K562 (cell line): ENCODE measurements around the gene KCNK7. TPM values are rescaled to one million over a fixed set of nuclear protein-coding genes. Genes with fewer than 3 reads are reported as not detected.

ENCODE experiments used
- ATAC-seq: fragments of 200-7000 bp; cut with Tn5 transposase; 3 replicates; pipeline ENCODE4 v1.9.1; 2020; ENCODE audit warnings: moderate library complexity
- BruUV-seq: library from RNA; stranded (reverse); fragments of 400-500 nt; replicated peaks from 2 replicates; lab custom pipeline; 2021; lab: Mats Ljungman, UMichigan
- CTCF ChIA-PET: fragments of 300-600 bp; formaldehyde crosslinking; extraction: SDS; loops from one replicate; lab custom pipeline; 2021; ENCODE audit warnings: low intra/inter-chr PET ratio; lab: Yijun Ruan, JAX
- POLR2A ChIA-PET: fragments of 300-600, 350-650 bp; sonication (Branson Sonifier 250); formaldehyde crosslinking; extraction: SDS; loops from one replicate; lab custom pipeline; 2021; ENCODE audit warnings: antibody characterized with exemption, inconsistent platforms; lab: Yijun Ruan, JAX
- DNase-seq, 4 experiments: peaks; one replicate each; pipeline versions ENCODE4 v3.0.0 to v3.0.0-alpha.2; 2011 to 2018; ENCODE audit warnings: low spot score in 3 of 4, mixed read lengths in 3 of 4; ENCODE audit errors: extremely low read depth in 1 of 4
- FAIRE-seq: peaks from 2 replicates; lab custom pipeline; 2011; peaks lifted over from hg19 to GRCh38; lab: Jason Lieb, UNC
- H2AFZ ChIP-seq: 2 replicates; pipeline ENCODE4 v1.6.0; 2011; ENCODE audit warnings: low read depth, low read length, control low read depth, inconsistent platforms
- H3K27ac ChIP-seq: fragments of 200-600 bp; 3 replicates; pipeline ENCODE4 v1.8.0; 2011; ENCODE audit warnings: low read depth, mild to moderate bottlenecking, control low read depth, inconsistent platforms, low read length, moderate library complexity, mixed read lengths; ENCODE audit errors: extremely low read depth
- H3K27me3 ChIP-seq, 2 experiments: fragments of 300-600 bp in 1 of 2; 2 replicates in 1 of 2; 3 replicates in 1 of 2; pipeline versions ENCODE4 v1.6.0 to v1.8.0; 2011; ENCODE audit warnings: inconsistent platforms in 2 of 2, low read length in 2 of 2, mild to moderate bottlenecking in 1 of 2, mixed read lengths in 1 of 2, moderate library complexity in 1 of 2; ENCODE audit not compliant: control insufficient read depth in 2 of 2, insufficient read depth in 2 of 2
- H3K36me3 ChIP-seq: fragments of 300-600 bp; 3 replicates; pipeline ENCODE4 v1.8.0; 2011; ENCODE audit warnings: mild to moderate bottlenecking, low read length, inconsistent platforms; ENCODE audit not compliant: control insufficient read depth, insufficient read depth
- H3K4me1 ChIP-seq, 2 experiments: fragments of 200-600 bp in 1 of 2; replicated peaks in 1 of 2; 2 replicates in 1 of 2; 3 replicates in 1 of 2; pipeline versions ENCODE4 v1.5.1 to v1.8.0; 2011; ENCODE audit warnings: inconsistent platforms in 2 of 2, low read length in 2 of 2, mild to moderate bottlenecking in 1 of 2, mixed read lengths in 1 of 2, moderate library complexity in 1 of 2; ENCODE audit not compliant: control insufficient read depth in 2 of 2, insufficient read depth in 2 of 2
- H3K4me2 ChIP-seq: 2 replicates; pipeline ENCODE4 v1.6.1; 2011; ENCODE audit warnings: low read length, control low read depth, inconsistent platforms, mixed read lengths; ENCODE audit not compliant: insufficient read depth
- H3K4me3 ChIP-seq: fragments of 200-600 bp; sonication (generic), shearing (Covaris generic); 2 replicates; pipeline ENCODE4 v1.5.1; 2016; ENCODE audit warnings: control low read depth, inconsistent platforms
- H3K79me2 ChIP-seq: fragments of 200-600 bp; 3 replicates; pipeline ENCODE4 v1.8.0; 2011; ENCODE audit warnings: low read length, inconsistent platforms; ENCODE audit not compliant: control insufficient read depth, insufficient read depth
- H3K9ac ChIP-seq, 2 experiments: 2 replicates each; pipeline versions ENCODE4 v1.6.0 to v1.6.1; 2011; ENCODE audit warnings: low read depth in 2 of 2, low read length in 2 of 2, control low read depth in 1 of 2, inconsistent platforms in 1 of 2, mild to moderate bottlenecking in 1 of 2, mixed read lengths in 1 of 2; ENCODE audit not compliant: insufficient read depth in 1 of 2
- H3K9me1 ChIP-seq: one replicate; pipeline ENCODE4 v1.6.0; 2011; ENCODE audit warnings: inconsistent platforms, mild to moderate bottlenecking, low read length, moderate library complexity; ENCODE audit not compliant: control insufficient read depth, insufficient read depth
- H3K9me3 ChIP-seq: replicated peaks from 2 replicates; pipeline ENCODE4 v1.5.1; 2011; ENCODE audit warnings: low read depth, low read length, inconsistent platforms; ENCODE audit not compliant: control insufficient read depth, insufficient read depth
- H4K20me1 ChIP-seq: replicated peaks from 2 replicates; pipeline ENCODE4 v1.6.1; 2011; ENCODE audit warnings: low read length, inconsistent platforms, mixed read lengths; ENCODE audit not compliant: control insufficient read depth, insufficient read depth
- BRCA1 ChIP-seq, 2 experiments: fragments of 450-650 bp in 1 of 2; sonication (generic) in 1 of 2; formaldehyde crosslinking in 1 of 2; IDR thresholded peaks; 2 replicates each; pipeline versions ENCODE4 v1.5.0 to v1.6.1; 2017 to 2020; ENCODE audit warnings: mild to moderate bottlenecking in 1 of 2, missing genetic modification reagents in 1 of 2
- CREB1 ChIP-seq, 2 experiments: sonication (generic) in 1 of 2; formaldehyde crosslinking in 1 of 2; IDR thresholded peaks; 2 replicates each; pipeline versions ENCODE4 v1.6.1 to v1.8.0; 2012 to 2022; ENCODE audit warnings: inconsistent platforms in 1 of 2, mild to moderate bottlenecking in 1 of 2, missing genetic modification reagents in 1 of 2, moderate library complexity in 1 of 2
- KAT7 ChIP-seq: sonication (generic); formaldehyde crosslinking; IDR thresholded peaks from 2 replicates; pipeline ENCODE4 v1.8.0; 2022; ENCODE audit warnings: missing genetic modification reagents, mild to moderate bottlenecking, borderline replicate concordance
- NR4A1 ChIP-seq, 2 experiments: fragments of 250-450 bp in 1 of 2; fragments of 450-650 bp in 1 of 2; sonication (Bioruptor Pico) in 1 of 2; IDR thresholded peaks; 2 replicates each; pipeline versions ENCODE4 v1.4.0 to v1.6.1; 2016 to 2020; ENCODE audit warnings: mild to moderate bottlenecking in 2 of 2, missing compliant biosample characterization in 1 of 2, missing genetic modification characterization in 1 of 2, moderate library complexity in 1 of 2
- POLR2G ChIP-seq: fragments of 200-400 bp; formaldehyde crosslinking; IDR thresholded peaks from 2 replicates; pipeline ENCODE4 v1.6.1; 2017; ENCODE audit warnings: low read depth, mild to moderate bottlenecking, antibody characterized with exemption, low read length, moderate library complexity
- RBFOX2 ChIP-seq: fragments of 200-400 bp; formaldehyde crosslinking; IDR thresholded peaks from 2 replicates; pipeline ENCODE4 v1.6.1; 2017; ENCODE audit warnings: low read depth, mild to moderate bottlenecking, low read length, moderate library complexity
- STAG1 ChIP-seq: sonication (generic); formaldehyde crosslinking; IDR thresholded peaks from 2 replicates; pipeline ENCODE4 v1.5.0; 2020; ENCODE audit warnings: missing genetic modification reagents, borderline replicate concordance
- ZNF347 ChIP-seq: fragments of 450-650 bp; formaldehyde crosslinking; IDR thresholded peaks from 2 replicates; pipeline ENCODE4 v1.4.0; 2020; ENCODE audit warnings: low read depth, mild to moderate bottlenecking, moderate library complexity
- WGBS: fragments of 100-300 bp; shearing (Covaris generic); methylation state at CpG from one replicate; pipeline ENCODE4 v1.1.6; 2016; ENCODE audit warnings: low coverage, mixed read lengths; ENCODE audit not compliant: insufficient coverage; ENCODE audit errors: missing lambda C conversion rate; 5-methylcytosine and 5-hydroxymethylcytosine counted together
- in situ Hi-C: fragments of 300-500 bp; cut with MboI; formaldehyde crosslinking; loops from 4 replicates; pipeline ENCODE4 v1.15.0; 2018; ENCODE audit warnings: inconsistent platforms, mixed read lengths
- intact Hi-C: fragments of 100-400 bp; cut with micrococcal nuclease; formaldehyde crosslinking; loops from 2 replicates; pipeline ENCODE4 v1.14.2; 2022
- polyA plus RNA-seq, 8 experiments: library from polyadenylated mRNA; depleted of rRNA in 4 of 8; stranded (reverse) in 5 of 8; unstranded in 3 of 8; fragments of >200 nt; fragmentation: Nextera tagmentation in 2 of 8; fragmentation: Illumina TruSeq in 1 of 8; extraction: Ambion mirVana in 2 of 8; extraction: Trizol in 1 of 8; gene quantifications; 2 replicates each; pipeline versions ENCODE4 v1.2.1 to v1.2.3, GENCODE V29; 2011 to 2014; ENCODE audit warnings: inconsistent platforms in 1 of 8, missing spikeins in 1 of 8
- total RNA-seq, 7 experiments: library from RNA; depleted of rRNA in 6 of 7; stranded (reverse); fragments of >200 nt in 6 of 7; fragmentation: Illumina TruSeq in 2 of 7; extraction: Trizol in 2 of 7; gene quantifications; 2 replicates each; pipeline versions ENCODE4 v1.2.1 to v1.2.3, GENCODE V29; 2011 to 2021; ENCODE audit warnings: low replicate concordance in 1 of 7
- TF ChIP-seq, protein P1 (sequence below): sonication (generic); formaldehyde crosslinking; IDR thresholded peaks from 2 replicates; pipeline ENCODE4 v1.8.0; 2022; ENCODE audit warnings: mild to moderate bottlenecking, missing genetic modification reagents
- TF ChIP-seq, protein P2 (sequence below): fragments of 450-650 bp; IDR thresholded peaks from 2 replicates; pipeline ENCODE4 v1.6.1; 2017; ENCODE audit warnings: mild to moderate bottlenecking, moderate library complexity

The KCNK7 gene
- total and polyA plus RNA-seq, 9 of the 15 experiments (the other 6 are each of a cell fraction or from before 2014, with no cell fraction given) = 0.07 to 0.40 TPM; not detected in 7

DNA sequence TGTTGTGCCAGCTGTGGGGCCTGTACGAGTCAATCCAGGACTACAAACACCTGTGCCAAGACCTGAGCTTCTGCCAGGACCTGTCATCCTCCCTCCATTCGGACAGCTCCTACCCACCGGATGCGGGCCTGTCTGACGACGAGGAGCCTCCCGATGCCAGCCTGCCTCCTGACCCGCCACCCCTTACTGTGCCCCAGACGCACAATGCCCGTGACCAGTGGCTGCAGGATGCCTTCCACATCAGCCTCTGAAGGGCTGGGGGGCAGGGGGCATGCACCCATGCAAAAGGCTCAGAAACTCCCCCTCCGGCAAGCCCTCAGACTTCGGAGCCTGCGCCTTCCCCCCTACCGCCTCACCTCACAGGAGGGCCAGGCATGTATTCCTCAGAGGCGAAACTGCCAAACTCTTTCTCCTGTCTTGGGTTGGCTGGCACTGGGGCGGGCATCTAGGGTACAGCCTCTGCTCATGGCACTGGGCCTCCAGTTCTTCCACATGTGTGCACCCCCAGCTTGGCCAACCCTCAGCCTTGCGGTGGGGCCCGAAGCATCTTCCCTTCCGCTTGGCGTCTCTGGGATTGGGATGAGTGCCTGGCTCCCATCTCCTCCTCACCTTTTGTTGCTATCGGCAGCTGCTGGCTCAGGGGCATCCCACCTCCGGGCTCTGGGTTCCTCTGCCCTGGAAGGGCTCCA lies 22.1 kb downstream of the KCNK7 start:
- ATAC-seq = no peak
- POLR2A ChIA-PET = interaction anchor here (0.6 to 4.7 kb wide), 8 partner anchors 13 to 327 kb away, joined by 3 to 35 read pairs (median 5); partner anchors contain the start of genes FOSL1, MALAT1 and NEAT1
- 0 out of 2 replicates have a peak, but pooled peaks have one; percentile 71 for TF ChIP-seq NR4A1 (CRISPR knock-in tag; IDR thresholded peaks at IDR 0.05)
- TF ChIP-seq NR4A1 (tag; IDR thresholded peaks at IDR 0.05) = no peak
- 0 out of 2 replicates have a peak, but pooled peaks have one; percentile 0 for TF ChIP-seq KAT7 (CRISPR knock-in tag)
- TF ChIP-seq CREB1 (IDR thresholded peaks at IDR 0.05) = no peak
- TF ChIP-seq CREB1 (CRISPR knock-in tag; IDR thresholded peaks at IDR 0.05) = no peak; the same call in 1 of the 2 replicates
- TF ChIP-seq, protein P1, sequence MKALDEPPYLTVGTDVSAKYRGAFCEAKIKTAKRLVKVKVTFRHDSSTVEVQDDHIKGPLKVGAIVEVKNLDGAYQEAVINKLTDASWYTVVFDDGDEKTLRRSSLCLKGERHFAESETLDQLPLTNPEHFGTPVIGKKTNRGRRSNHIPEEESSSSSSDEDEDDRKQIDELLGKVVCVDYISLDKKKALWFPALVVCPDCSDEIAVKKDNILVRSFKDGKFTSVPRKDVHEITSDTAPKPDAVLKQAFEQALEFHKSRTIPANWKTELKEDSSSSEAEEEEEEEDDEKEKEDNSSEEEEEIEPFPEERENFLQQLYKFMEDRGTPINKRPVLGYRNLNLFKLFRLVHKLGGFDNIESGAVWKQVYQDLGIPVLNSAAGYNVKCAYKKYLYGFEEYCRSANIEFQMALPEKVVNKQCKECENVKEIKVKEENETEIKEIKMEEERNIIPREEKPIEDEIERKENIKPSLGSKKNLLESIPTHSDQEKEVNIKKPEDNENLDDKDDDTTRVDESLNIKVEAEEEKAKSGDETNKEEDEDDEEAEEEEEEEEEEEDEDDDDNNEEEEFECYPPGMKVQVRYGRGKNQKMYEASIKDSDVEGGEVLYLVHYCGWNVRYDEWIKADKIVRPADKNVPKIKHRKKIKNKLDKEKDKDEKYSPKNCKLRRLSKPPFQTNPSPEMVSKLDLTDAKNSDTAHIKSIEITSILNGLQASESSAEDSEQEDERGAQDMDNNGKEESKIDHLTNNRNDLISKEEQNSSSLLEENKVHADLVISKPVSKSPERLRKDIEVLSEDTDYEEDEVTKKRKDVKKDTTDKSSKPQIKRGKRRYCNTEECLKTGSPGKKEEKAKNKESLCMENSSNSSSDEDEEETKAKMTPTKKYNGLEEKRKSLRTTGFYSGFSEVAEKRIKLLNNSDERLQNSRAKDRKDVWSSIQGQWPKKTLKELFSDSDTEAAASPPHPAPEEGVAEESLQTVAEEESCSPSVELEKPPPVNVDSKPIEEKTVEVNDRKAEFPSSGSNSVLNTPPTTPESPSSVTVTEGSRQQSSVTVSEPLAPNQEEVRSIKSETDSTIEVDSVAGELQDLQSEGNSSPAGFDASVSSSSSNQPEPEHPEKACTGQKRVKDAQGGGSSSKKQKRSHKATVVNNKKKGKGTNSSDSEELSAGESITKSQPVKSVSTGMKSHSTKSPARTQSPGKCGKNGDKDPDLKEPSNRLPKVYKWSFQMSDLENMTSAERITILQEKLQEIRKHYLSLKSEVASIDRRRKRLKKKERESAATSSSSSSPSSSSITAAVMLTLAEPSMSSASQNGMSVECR (CRISPR knock-in tag) = 0 out of 2 replicates have a peak, but pooled peaks have one; percentile 10
- no peak for TF ChIP-seq BRCA1 (IDR thresholded peaks at IDR 0.05)
- TF ChIP-seq BRCA1 (CRISPR knock-in tag; IDR thresholded peaks at IDR 0.05) = 0 out of 2 replicates have a peak, but pooled peaks have one; percentile 44
- no peak for TF ChIP-seq ZNF347 (CRISPR knock-in tag)
- TF ChIP-seq RBFOX2 = peak; percentile 47; the same call in 1 of the 2 replicates
- TF ChIP-seq POLR2G = peak; percentile 54; the same call in 1 of the 2 replicates
- TF ChIP-seq, protein P2, sequence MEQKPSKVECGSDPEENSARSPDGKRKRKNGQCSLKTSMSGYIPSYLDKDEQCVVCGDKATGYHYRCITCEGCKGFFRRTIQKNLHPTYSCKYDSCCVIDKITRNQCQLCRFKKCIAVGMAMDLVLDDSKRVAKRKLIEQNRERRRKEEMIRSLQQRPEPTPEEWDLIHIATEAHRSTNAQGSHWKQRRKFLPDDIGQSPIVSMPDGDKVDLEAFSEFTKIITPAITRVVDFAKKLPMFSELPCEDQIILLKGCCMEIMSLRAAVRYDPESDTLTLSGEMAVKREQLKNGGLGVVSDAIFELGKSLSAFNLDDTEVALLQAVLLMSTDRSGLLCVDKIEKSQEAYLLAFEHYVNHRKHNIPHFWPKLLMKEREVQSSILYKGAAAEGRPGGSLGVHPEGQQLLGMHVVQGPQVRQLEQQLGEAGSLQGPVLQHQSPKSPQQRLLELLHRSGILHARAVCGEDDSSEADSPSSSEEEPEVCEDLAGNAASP = no peak
- peak; percentile 25; the same call in 1 of the 2 replicates for TF ChIP-seq STAG1
- TF ChIP-seq, all 486 proteins: peak for 7
- no peak overlapping the region for H2AFZ ChIP-seq
- H3K36me3 ChIP-seq = peaks cover 25% of the 10 kb centered on the region
- H3K27me3 ChIP-seq = no peaks in the 10 kb centered on the region; a peak in 1 of 5 replicates
- H3K9ac ChIP-seq = peak overlapping the region; percentile 41 to 89; a peak in 3 of 4 replicates
- H3K4me1 ChIP-seq = peaks cover 63 to 91% of the 10 kb centered on the region in 2 experiments
- CTCF ChIA-PET = interaction anchor here (6.5 kb wide), 1 partner anchor 33 kb away, joined by 63 read pairs; no protein-coding TSS in a partner anchor
- in situ Hi-C loops = no loop called here
- H4K20me1 ChIP-seq = peaks cover 6% of the 10 kb centered on the region
- peak overlapping the region; percentile 30; the same call in 1 of the 3 replicates for H3K27ac ChIP-seq
- peak overlapping the region; percentile 88; the same call in 1 of the 2 replicates for H3K4me3 ChIP-seq
- peak overlapping the region; percentile 99 for H3K4me2 ChIP-seq
- H3K79me2 ChIP-seq = peaks cover 78% of the 10 kb centered on the region
- 79% methylated on average over 21 of the region's 22 CpGs for WGBS
- H3K9me3 ChIP-seq = no peaks in the 10 kb centered on the region
- BruUV-seq = no TSS peak
- peaks cover 5% of the 10 kb centered on the region for H3K9me1 ChIP-seq
- DNase-seq (no peak), FAIRE-seq (no peak)
- intact Hi-C loops = loop anchor here (1.0 to 5.0 kb wide), 4 partner anchors 15 to 101 kb away; partner anchors contain the start of genes SCYL1 and SIPA1
